ENCODE measurements around the gene BAZ2A. TPM values are rescaled to one million over a fixed set of nuclear protein-coding genes. Genes with fewer than 3 reads are reported as not detected.

Gene BAZ2A
- total RNA-seq, 1 donor from 2014 or later, result 71.2 TPM

GRCh38 chr12:56571121-56571520 lies 59.0 kb downstream of the BAZ2A start:
- H3K4me1 Mint-ChIP-seq (ENCODE audit: low read depth), result peaks cover 3% of the 10 kb centered on the region
- TF ChIP-seq CTCF (IDR thresholded peaks at IDR 0.05), result no peak
- H3K4me3 Mint-ChIP-seq (ENCODE audit: unreplicated experiment), result no peak overlapping the region
- H3K36me3 Mint-ChIP-seq (ENCODE audit: low read depth), result peaks cover 12% of the 10 kb centered on the region
- no peaks in the 10 kb centered on the region for H3K27me3 Mint-ChIP-seq (ENCODE audit: low read depth)
- H3K9me3 Mint-ChIP-seq (ENCODE audit: low read depth), result no peaks in the 10 kb centered on the region
- no peak overlapping the region for H3K27ac Mint-ChIP-seq (ENCODE audit: unreplicated experiment)
- DNase-seq (ENCODE audit: low spot score), result no peak

- no peak overlapping the region for H3K4me3 Mint-ChIP-seq (ENCODE audit: unreplicated experiment)
- DNase-seq (ENCODE audit: low spot score), result no peak
- no peaks in the 10 kb centered on the region for H3K9me3 Mint-ChIP-seq (ENCODE audit: low read depth)
- H3K27me3 Mint-ChIP-seq (ENCODE audit: low read depth), result no peaks in the 10 kb centered on the region
- H3K4me1 Mint-ChIP-seq (ENCODE audit: low read depth), result peaks cover 13% of the 10 kb centered on the region
- no peak for TF ChIP-seq CTCF (IDR thresholded peaks at IDR 0.05)
- H3K27ac Mint-ChIP-seq (ENCODE audit: unreplicated experiment), result no peak overlapping the region
- H3K36me3 Mint-ChIP-seq (ENCODE audit: low read depth), result peaks cover 10% of the 10 kb centered on the region
Observed at GRCh38 chr12:56568146-56568545, 62.0 kb downstream of the BAZ2A start.

- no peak for DNase-seq (ENCODE audit: low spot score)
- peak overlapping the region; percentile 80 for H3K27ac Mint-ChIP-seq (ENCODE audit: unreplicated experiment)
- peak; percentile 44 for TF ChIP-seq CTCF (IDR thresholded peaks at IDR 0.05)
- H3K4me3 Mint-ChIP-seq (ENCODE audit: unreplicated experiment), result peak overlapping the region; percentile 32
- no peaks in the 10 kb centered on the region for H3K27me3 Mint-ChIP-seq (ENCODE audit: low read depth)
- peaks cover 11% of the 10 kb centered on the region for H3K36me3 Mint-ChIP-seq (ENCODE audit: low read depth)
- H3K9me3 Mint-ChIP-seq (ENCODE audit: low read depth), result no peaks in the 10 kb centered on the region
- H3K4me1 Mint-ChIP-seq (ENCODE audit: low read depth), result peaks cover 13% of the 10 kb centered on the region
Observed at GRCh38 chr12:56565510-56566101, 64.5 kb downstream of the BAZ2A start.

GRCh38 chr12:56551070-56551469 lies 79.1 kb downstream of the BAZ2A start:
- Mint-ChIP-seq H3K36me3 (ENCODE audit: low read depth) (no peaks in the 10 kb centered on the region), H3K27ac (ENCODE audit: unreplicated experiment) (no peak overlapping the region), H3K4me3 (ENCODE audit: unreplicated experiment) (no peak overlapping the region), H3K4me1 (ENCODE audit: low read depth) (peaks cover 11% of the 10 kb centered on the region), H3K27me3 (ENCODE audit: low read depth) (no peaks in the 10 kb centered on the region), H3K9me3 (ENCODE audit: low read depth) (no peaks in the 10 kb centered on the region)
- TF ChIP-seq CTCF (IDR thresholded peaks at IDR 0.05), result no peak
- no peak for DNase-seq (ENCODE audit: low spot score)

GRCh38 chr12:56546680-56547079 lies 83.4 kb downstream of the BAZ2A start:
- H3K9me3 Mint-ChIP-seq (ENCODE audit: low read depth), result no peaks in the 10 kb centered on the region
- no peaks in the 10 kb centered on the region for H3K27me3 Mint-ChIP-seq (ENCODE audit: low read depth)
- no peak overlapping the region for H3K27ac Mint-ChIP-seq (ENCODE audit: unreplicated experiment)
- no peaks in the 10 kb centered on the region for H3K36me3 Mint-ChIP-seq (ENCODE audit: low read depth)
- H3K4me1 Mint-ChIP-seq (ENCODE audit: low read depth), result peaks cover 5% of the 10 kb centered on the region
- DNase-seq (ENCODE audit: low spot score), result no peak
- TF ChIP-seq CTCF (IDR thresholded peaks at IDR 0.05), result no peak
- no peak overlapping the region for H3K4me3 Mint-ChIP-seq (ENCODE audit: unreplicated experiment)

Other genes with a start within 250 kb of the BAZ2A start
- 11.7 to 21.0 TPM (median 12.1 TPM) in 3 replicates for gene TIMELESS, start 180.9 kb downstream of the BAZ2A start, total RNA-seq
- not detected in 3 replicates for gene MIP, start 175.7 kb downstream of the BAZ2A start, total RNA-seq
- 1.5 to 2.7 TPM (median 1.6 TPM) in 3 replicates for gene SPRYD4, start 161.7 kb downstream of the BAZ2A start, total RNA-seq
- 0.25 to 0.54 TPM in 2 of 3 replicates, not detected in the other for gene GLS2, start 142.2 kb downstream of the BAZ2A start, total RNA-seq
- 57.0 to 65.3 TPM (median 57.6 TPM) in 3 replicates for gene RBMS2, start 108.5 kb downstream of the BAZ2A start, total RNA-seq
- gene ATP5F1B, start 15.7 kb upstream of the BAZ2A start, total RNA-seq, result 380 to 467 TPM (median 398 TPM) in 3 replicates
- 123 to 156 TPM (median 127 TPM) in 3 replicates for gene PTGES3, start 58.0 kb upstream of the BAZ2A start, total RNA-seq
- gene NACA, start 95.0 kb upstream of the BAZ2A start, total RNA-seq, result 483 to 537 TPM (median 513 TPM) in 3 replicates
- 3.3 to 7.7 TPM (median 3.5 TPM) in 3 replicates for gene PRIM1, start 122.0 kb upstream of the BAZ2A start, total RNA-seq
- 0.27 to 1.0 TPM (median 0.80 TPM) in 3 replicates for gene HSD17B6, start 133.0 kb upstream of the BAZ2A start, total RNA-seq